ENCODE data around the gene BMPR1B. TPM values are rescaled to one million over a fixed set of nuclear protein-coding genes. Genes with fewer than 3 reads are reported as not detected.

Gene BMPR1B
- total RNA-seq, 1 experiment from 2014 or later = 7.1 TPM

DNA sequence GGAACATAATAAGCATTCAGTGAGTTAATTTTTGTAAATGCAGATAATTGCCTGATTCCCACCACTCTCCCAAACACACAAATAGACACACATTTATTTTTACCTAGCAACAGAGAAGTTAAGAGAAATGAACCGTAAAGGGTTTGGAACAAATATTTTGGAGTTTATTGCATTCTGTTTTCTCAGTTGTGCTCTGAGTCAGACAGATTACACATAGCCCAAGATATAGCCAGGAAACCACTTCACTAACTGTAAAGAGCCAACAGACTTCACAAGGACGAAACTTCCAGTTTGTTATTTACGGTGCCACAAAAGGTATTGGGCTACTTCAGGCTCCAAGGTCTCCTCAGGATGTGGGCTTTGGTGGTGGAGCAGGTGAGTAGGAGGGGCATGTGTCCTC is 217.0 kb downstream of the BMPR1B start:
- no peaks in the 10 kb centered on the region for H4K20me1 ChIP-seq (ENCODE audit: low read length)
- H3K36me3 ChIP-seq (ENCODE audit: low read depth, low read length) = no peaks in the 10 kb centered on the region
- no TSS peak for BruUV-seq (replicated peaks)
- peak overlapping the region; percentile 96 for H3K27ac ChIP-seq (ENCODE audit: low read length)
- peak overlapping the region; percentile 39; the same call in 1 of the 2 replicates for H3K4me3 ChIP-seq (ENCODE audit: low read length)
- peaks cover 34% of the 10 kb centered on the region for H3K4me1 ChIP-seq (ENCODE audit: insufficient read depth, low read length)
- no peaks in the 10 kb centered on the region for H3K9me2 ChIP-seq (replicated peaks; ENCODE audit: low read length)
- TF ChIP-seq EZH2phosphoT487 (IDR thresholded peaks at IDR 0.05; ENCODE audit: borderline replicate concordance, low read length) (no peak), EZH2 (IDR thresholded peaks at IDR 0.05; ENCODE audit: low read length, unreplicated experiment) (no peak)
- TF ChIP-seq, protein P1, sequence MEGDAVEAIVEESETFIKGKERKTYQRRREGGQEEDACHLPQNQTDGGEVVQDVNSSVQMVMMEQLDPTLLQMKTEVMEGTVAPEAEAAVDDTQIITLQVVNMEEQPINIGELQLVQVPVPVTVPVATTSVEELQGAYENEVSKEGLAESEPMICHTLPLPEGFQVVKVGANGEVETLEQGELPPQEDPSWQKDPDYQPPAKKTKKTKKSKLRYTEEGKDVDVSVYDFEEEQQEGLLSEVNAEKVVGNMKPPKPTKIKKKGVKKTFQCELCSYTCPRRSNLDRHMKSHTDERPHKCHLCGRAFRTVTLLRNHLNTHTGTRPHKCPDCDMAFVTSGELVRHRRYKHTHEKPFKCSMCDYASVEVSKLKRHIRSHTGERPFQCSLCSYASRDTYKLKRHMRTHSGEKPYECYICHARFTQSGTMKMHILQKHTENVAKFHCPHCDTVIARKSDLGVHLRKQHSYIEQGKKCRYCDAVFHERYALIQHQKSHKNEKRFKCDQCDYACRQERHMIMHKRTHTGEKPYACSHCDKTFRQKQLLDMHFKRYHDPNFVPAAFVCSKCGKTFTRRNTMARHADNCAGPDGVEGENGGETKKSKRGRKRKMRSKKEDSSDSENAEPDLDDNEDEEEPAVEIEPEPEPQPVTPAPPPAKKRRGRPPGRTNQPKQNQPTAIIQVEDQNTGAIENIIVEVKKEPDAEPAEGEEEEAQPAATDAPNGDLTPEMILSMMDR (conservative IDR thresholded peaks at IDR 0.05; ENCODE audit: low read depth, low read length) = no peak
- H3K4me2 ChIP-seq (ENCODE audit: low read length) = peak overlapping the region; percentile 64
- no peaks in the 10 kb centered on the region for H3K27me3 ChIP-seq (ENCODE audit: low read length)
- ChIA-PET CTCF (no interaction called here), POLR2A (ENCODE audit: unreplicated experiment) (no interaction called here)
- intact Hi-C loops (cut with micrococcal nuclease) = loop anchor here (1.0 to 5.0 kb wide), 3 partner anchors 37 to 215 kb away; no protein-coding TSS in a partner anchor
- H3K9me3 ChIP-seq (ENCODE audit: low read length) = no peaks in the 10 kb centered on the region
- no peaks in the 10 kb centered on the region for H3F3A ChIP-seq (ENCODE audit: low read length, unreplicated experiment)
- peak overlapping the region; percentile 80 for H3K9ac ChIP-seq (ENCODE audit: low read length)
- H3K79me2 ChIP-seq (ENCODE audit: low read length) = peaks cover 4% of the 10 kb centered on the region; the same call in 1 of the 2 replicates
- DNase-seq (peak; percentile 83), ATAC-seq (peak; percentile 86)
- peak overlapping the region; percentile 42; the same call in 1 of the 2 replicates for H2AFZ ChIP-seq (ENCODE audit: low read length)

DNA sequence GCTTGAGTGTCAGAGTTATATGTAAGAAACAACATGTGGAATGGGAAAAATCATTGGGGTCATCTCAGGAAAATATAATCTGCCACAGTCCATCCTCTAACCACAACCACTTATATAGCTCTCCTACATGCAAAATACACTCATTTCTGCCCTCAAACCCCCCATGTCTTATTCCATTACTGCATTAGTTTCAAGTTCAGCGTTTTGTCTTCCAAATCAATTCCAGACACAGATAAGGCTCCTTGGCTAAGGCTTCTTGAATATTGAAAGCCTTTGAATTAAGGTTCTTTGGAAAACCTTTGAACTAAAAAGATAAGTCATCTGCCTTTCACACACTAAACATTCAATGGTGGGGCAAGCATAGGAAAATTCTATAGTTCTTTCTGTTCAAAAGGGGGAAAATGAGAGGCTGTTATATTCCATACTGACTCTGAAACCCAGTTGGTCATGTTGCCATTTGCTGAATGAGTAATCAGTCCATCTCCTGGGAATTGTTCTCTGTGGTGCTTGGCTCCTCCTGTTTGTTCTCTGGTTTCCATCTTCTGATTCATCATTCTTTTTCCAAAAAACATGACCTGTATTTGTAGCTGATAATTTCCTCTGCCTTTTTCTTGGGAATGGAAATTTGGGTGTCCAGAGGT is 218.7 kb downstream of the BMPR1B start:
- Histone ChIP-seq H3K4me3 (ENCODE audit: low read length) (no peak overlapping the region), H4K20me1 (ENCODE audit: low read length) (no peaks in the 10 kb centered on the region), H3K4me2 (ENCODE audit: low read length) (peak overlapping the region; percentile 50), H3K4me1 (ENCODE audit: insufficient read depth, low read length) (peaks cover 34% of the 10 kb centered on the region), H3F3A (ENCODE audit: low read length, unreplicated experiment) (no peaks in the 10 kb centered on the region), H3K9ac (ENCODE audit: low read length) (peak overlapping the region; percentile 63), H3K79me2 (ENCODE audit: low read length) (peaks cover 4% of the 10 kb centered on the region; the same call in 1 of the 2 replicates), H3K27me3 (ENCODE audit: low read length) (no peaks in the 10 kb centered on the region), H3K36me3 (ENCODE audit: low read depth, low read length) (no peaks in the 10 kb centered on the region), H3K9me3 (ENCODE audit: low read length) (no peaks in the 10 kb centered on the region), H3K27ac (ENCODE audit: low read length) (peak overlapping the region; percentile 96), H2AFZ (ENCODE audit: low read length) (no peak overlapping the region), H3K9me2 (replicated peaks; ENCODE audit: low read length) (no peaks in the 10 kb centered on the region)
- TF ChIP-seq EZH2 (IDR thresholded peaks at IDR 0.05; ENCODE audit: low read length, unreplicated experiment) = no peak
- TF ChIP-seq, protein P1 (conservative IDR thresholded peaks at IDR 0.05; ENCODE audit: low read depth, low read length) = no peak
- TF ChIP-seq EZH2phosphoT487 (IDR thresholded peaks at IDR 0.05; ENCODE audit: borderline replicate concordance, low read length) = no peak
- BruUV-seq (replicated peaks) = TSS peak; percentile 49
- peak; percentile 58 for ATAC-seq
- DNase-seq = peak; percentile 78
- POLR2A ChIA-PET (ENCODE audit: unreplicated experiment) = no interaction called here
- CTCF ChIA-PET = interaction anchor here (0.6 kb wide), 1 partner anchor 42 kb away, joined by 7 read pairs; no protein-coding TSS in a partner anchor
- intact Hi-C loops (cut with micrococcal nuclease) = loop anchor here (2.0 kb wide), 1 partner anchor 118 kb away; no protein-coding TSS in a partner anchor

DNA sequence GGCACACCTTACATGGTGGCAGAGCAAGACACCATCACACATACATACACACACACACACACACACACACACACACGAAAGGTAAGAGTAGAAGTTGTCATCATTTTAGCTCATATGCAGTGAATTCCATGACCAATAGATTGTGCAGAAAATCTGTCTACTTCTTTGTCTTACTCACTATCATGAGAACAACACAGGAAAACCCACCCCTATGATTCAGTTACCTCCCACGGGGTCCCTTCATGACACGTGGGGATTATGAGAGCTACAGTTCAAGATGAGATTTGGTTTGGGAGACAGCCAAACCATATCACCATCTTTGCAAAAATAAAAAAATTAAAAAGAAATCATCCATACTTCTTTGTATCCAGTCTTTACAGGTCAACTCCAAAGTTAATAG is 221.1 kb downstream of the BMPR1B start:
- Histone ChIP-seq H4K20me1 (ENCODE audit: low read length) (no peaks in the 10 kb centered on the region), H3K9me2 (replicated peaks; ENCODE audit: low read length) (no peaks in the 10 kb centered on the region), H3K36me3 (ENCODE audit: low read depth, low read length) (no peaks in the 10 kb centered on the region), H3F3A (ENCODE audit: low read length, unreplicated experiment) (no peaks in the 10 kb centered on the region), H3K4me1 (ENCODE audit: insufficient read depth, low read length) (peaks cover 32% of the 10 kb centered on the region), H3K4me3 (ENCODE audit: low read length) (no peak overlapping the region), H3K9ac (ENCODE audit: low read length) (no peak overlapping the region), H3K27ac (ENCODE audit: low read length) (no peak overlapping the region), H3K9me3 (ENCODE audit: low read length) (no peaks in the 10 kb centered on the region), H3K27me3 (ENCODE audit: low read length) (no peaks in the 10 kb centered on the region), H3K79me2 (ENCODE audit: low read length) (peaks cover 4% of the 10 kb centered on the region; the same call in 1 of the 2 replicates), H2AFZ (ENCODE audit: low read length) (no peak overlapping the region), H3K4me2 (ENCODE audit: low read length) (no peak overlapping the region)
- BruUV-seq (replicated peaks) = no TSS peak
- POLR2A ChIA-PET (ENCODE audit: unreplicated experiment) = no interaction called here
- ATAC-seq (no peak), DNase-seq (peak; percentile 7)
- CTCF ChIA-PET = no interaction called here
- intact Hi-C loops (cut with micrococcal nuclease) = no loop called here
- TF ChIP-seq EZH2 (IDR thresholded peaks at IDR 0.05; ENCODE audit: low read length, unreplicated experiment) = no peak
- TF ChIP-seq, protein P1 (conservative IDR thresholded peaks at IDR 0.05; ENCODE audit: low read depth, low read length) = no peak
- no peak for TF ChIP-seq EZH2phosphoT487 (IDR thresholded peaks at IDR 0.05; ENCODE audit: borderline replicate concordance, low read length)

Data from PC-3 (cell line).